Measurements from ENCODE around the gene ETNPPL. TPM values are rescaled to one million over a fixed set of nuclear protein-coding genes. Genes with fewer than 3 reads are reported as not detected.
A peak's percentile ranks its signal among the peaks of the same experiment; 100 is the strongest.

ETNPPL gene
- polyA plus RNA-seq, 1 donor from 2014 or later: 0.45 TPM

DNA sequence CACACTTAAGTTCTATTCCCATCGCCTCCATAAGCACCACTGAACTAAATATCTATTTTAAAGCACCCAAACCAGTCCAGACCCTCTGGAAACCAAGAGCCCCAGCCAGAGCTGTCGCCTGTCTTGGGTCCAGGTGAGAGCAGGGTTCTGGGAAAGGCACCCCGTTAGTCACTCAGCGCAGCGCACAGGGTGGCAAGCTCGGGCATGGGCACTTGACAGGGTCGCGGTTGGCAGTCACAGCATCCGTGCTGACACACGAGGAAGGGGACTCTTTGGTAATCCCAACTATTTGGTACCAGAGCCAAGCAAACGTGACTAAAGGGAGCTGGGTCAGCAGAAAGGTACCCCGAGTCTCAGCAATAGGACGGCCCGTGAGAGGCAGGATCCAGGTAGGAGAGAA lies 24.3 kb upstream of the ETNPPL start (continued):
- TF ChIP-seq, protein P1, sequence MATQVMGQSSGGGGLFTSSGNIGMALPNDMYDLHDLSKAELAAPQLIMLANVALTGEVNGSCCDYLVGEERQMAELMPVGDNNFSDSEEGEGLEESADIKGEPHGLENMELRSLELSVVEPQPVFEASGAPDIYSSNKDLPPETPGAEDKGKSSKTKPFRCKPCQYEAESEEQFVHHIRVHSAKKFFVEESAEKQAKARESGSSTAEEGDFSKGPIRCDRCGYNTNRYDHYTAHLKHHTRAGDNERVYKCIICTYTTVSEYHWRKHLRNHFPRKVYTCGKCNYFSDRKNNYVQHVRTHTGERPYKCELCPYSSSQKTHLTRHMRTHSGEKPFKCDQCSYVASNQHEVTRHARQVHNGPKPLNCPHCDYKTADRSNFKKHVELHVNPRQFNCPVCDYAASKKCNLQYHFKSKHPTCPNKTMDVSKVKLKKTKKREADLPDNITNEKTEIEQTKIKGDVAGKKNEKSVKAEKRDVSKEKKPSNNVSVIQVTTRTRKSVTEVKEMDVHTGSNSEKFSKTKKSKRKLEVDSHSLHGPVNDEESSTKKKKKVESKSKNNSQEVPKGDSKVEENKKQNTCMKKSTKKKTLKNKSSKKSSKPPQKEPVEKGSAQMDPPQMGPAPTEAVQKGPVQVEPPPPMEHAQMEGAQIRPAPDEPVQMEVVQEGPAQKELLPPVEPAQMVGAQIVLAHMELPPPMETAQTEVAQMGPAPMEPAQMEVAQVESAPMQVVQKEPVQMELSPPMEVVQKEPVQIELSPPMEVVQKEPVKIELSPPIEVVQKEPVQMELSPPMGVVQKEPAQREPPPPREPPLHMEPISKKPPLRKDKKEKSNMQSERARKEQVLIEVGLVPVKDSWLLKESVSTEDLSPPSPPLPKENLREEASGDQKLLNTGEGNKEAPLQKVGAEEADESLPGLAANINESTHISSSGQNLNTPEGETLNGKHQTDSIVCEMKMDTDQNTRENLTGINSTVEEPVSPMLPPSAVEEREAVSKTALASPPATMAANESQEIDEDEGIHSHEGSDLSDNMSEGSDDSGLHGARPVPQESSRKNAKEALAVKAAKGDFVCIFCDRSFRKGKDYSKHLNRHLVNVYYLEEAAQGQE (IDR thresholded peaks at IDR 0.05; ENCODE audit: borderline replicate concordance): no peak

DNA sequence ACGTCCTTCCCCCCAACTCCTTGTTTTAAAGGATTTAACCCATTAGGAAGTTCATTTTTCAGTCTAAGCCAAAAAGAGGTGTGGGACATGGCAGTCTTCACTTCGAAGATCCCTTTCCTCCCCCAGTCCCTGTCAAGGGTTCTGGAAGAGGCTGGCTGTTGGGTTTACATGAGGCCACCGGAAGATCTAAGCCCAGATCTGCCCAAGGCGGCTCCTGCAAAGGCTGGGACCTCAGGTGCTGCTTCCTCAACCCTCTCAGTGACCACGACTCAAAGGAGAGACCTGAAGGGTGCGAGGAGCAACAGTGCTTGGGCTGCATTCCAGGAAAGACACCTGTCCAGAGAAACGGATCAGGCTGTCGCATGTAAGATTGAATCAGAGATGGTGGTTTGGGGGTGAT lies 23.5 kb upstream of the ETNPPL start:
- TF ChIP-seq MXI1 (conservative IDR thresholded peaks at IDR 0.05; ENCODE audit: poor library complexity, severe bottlenecking): no peak
- TF ChIP-seq EZH2 (IDR thresholded peaks at IDR 0.05; ENCODE audit: borderline replicate concordance, insufficient read depth, low read length, poor library complexity, severe bottlenecking): no peak
- H3K27ac ChIP-seq (ENCODE audit: low read length): no peak overlapping the region
- H3K9ac ChIP-seq (ENCODE audit: low read length): no peak overlapping the region
- H3K36me3 ChIP-seq (ENCODE audit: insufficient read depth, low read length): no peaks in the 10 kb centered on the region
- H3K4me3 ChIP-seq (ENCODE audit: low read length): no peak overlapping the region
- no peak overlapping the region for H2AFZ ChIP-seq (ENCODE audit: low read depth, low read length)
- H3K9me3 ChIP-seq (ENCODE audit: low read length): no peaks in the 10 kb centered on the region
- H3K79me2 ChIP-seq (replicated peaks; ENCODE audit: insufficient read depth, low read length): no peaks in the 10 kb centered on the region
- no peak overlapping the region for H3K4me2 ChIP-seq (ENCODE audit: low read length)
- H3K9me2 ChIP-seq (ENCODE audit: insufficient read depth, low read length): no peaks in the 10 kb centered on the region
- no peaks in the 10 kb centered on the region for H4K20me1 ChIP-seq (ENCODE audit: insufficient read depth)
- no peaks in the 10 kb centered on the region for H3F3A ChIP-seq (ENCODE audit: insufficient read depth, low read length, poor library complexity, severe bottlenecking)
- H3K27me3 ChIP-seq (ENCODE audit: insufficient read depth, low read depth, low read length): no peaks in the 10 kb centered on the region

GRCh38 chr4:108783665-108784463 lies 21.0 kb upstream of the ETNPPL start:
- Histone ChIP-seq H3K9me2 (ENCODE audit: insufficient read depth, low read length) (no peaks in the 10 kb centered on the region), H3K9me3 (ENCODE audit: low read length) (no peaks in the 10 kb centered on the region), H2AFZ (ENCODE audit: low read depth, low read length) (no peak overlapping the region), H3K9ac (ENCODE audit: low read length) (no peak overlapping the region), H3K27ac (ENCODE audit: low read length) (no peak overlapping the region), H3K4me3 (ENCODE audit: low read length) (no peak overlapping the region), H4K20me1 (ENCODE audit: insufficient read depth) (no peaks in the 10 kb centered on the region), H3K4me2 (ENCODE audit: low read length) (no peak overlapping the region), H3K27me3 (ENCODE audit: insufficient read depth, low read depth, low read length) (no peaks in the 10 kb centered on the region), H3F3A (ENCODE audit: insufficient read depth, low read length, poor library complexity, severe bottlenecking) (no peaks in the 10 kb centered on the region), H3K79me2 (replicated peaks; ENCODE audit: insufficient read depth, low read length) (no peaks in the 10 kb centered on the region), H3K36me3 (ENCODE audit: insufficient read depth, low read length) (no peaks in the 10 kb centered on the region)
- TF ChIP-seq MXI1 (conservative IDR thresholded peaks at IDR 0.05; ENCODE audit: poor library complexity, severe bottlenecking) (no peak), CTCF (IDR thresholded peaks at IDR 0.05; ENCODE audit: poor library complexity, severe bottlenecking) (peak; percentile 27), POLR2AphosphoS5 (IDR thresholded peaks at IDR 0.05) (no peak), SMC3 (conservative IDR thresholded peaks at IDR 0.05; ENCODE audit: poor library complexity) (no peak), EP300 (conservative IDR thresholded peaks at IDR 0.05; ENCODE audit: poor library complexity, severe bottlenecking) (no peak), TAF1 (IDR thresholded peaks at IDR 0.05; ENCODE audit: low read depth) (no peak), EZH2 (IDR thresholded peaks at IDR 0.05; ENCODE audit: borderline replicate concordance, insufficient read depth, low read length, poor library complexity, severe bottlenecking) (no peak)
- TF ChIP-seq, protein P1 (IDR thresholded peaks at IDR 0.05; ENCODE audit: borderline replicate concordance): no peak

Measured in neural cell (in vitro differentiated cells).